ENCODE data around the gene RPP40. TPM values are rescaled to one million over a fixed set of nuclear protein-coding genes. Genes with fewer than 3 reads are reported as not detected.
A peak's percentile ranks its signal among the peaks of the same experiment; 100 is the strongest.

Gene RPP40
- total and polyA plus RNA-seq, 2 of the 13 experiments (the other 11 are each of a cell fraction or from before 2014, with no cell fraction given) = 18.0 to 41.2 TPM

DNA sequence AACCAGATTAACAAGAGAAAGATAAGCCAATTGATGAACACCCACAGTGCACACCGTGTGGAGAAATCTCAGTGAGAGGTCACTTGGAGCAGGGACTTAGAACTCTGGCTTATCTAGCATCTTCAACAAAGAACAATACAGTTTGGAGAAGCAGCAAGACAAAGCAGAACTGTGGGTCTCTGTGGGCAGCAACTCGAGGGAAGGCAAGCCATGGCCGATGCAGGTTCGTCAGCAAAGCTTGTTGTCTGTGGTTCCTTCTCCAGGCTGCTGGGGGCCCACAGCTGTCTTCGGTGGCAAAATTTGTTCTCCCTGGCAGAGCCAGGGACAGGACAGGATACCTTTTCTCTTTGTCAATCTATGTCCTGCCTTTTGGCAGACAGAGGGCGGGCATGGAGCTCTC is 22.1 kb downstream of the RPP40 start:
- ChIA-PET CTCF (ENCODE audit: low intra/inter-chr PET ratio, low total read pairs) (no interaction called here), POLR2A (no interaction called here)
- Histone ChIP-seq H3K36me3 (replicated peaks in 1 of 2; ENCODE audit: control insufficient read depth in 1 of 2, insufficient read depth in 2 of 2, low read length in 2 of 2) (no peaks in the 10 kb centered on the region), H3K79me2 (ENCODE audit: insufficient read depth, low read length) (no peaks in the 10 kb centered on the region), H4K20me1 (ENCODE audit: insufficient read depth, low read length) (no peaks in the 10 kb centered on the region), H3K4me3 (replicated peaks in 1 of 3; ENCODE audit: insufficient read depth in 1 of 3, low read depth in 2 of 3, low read length in 3 of 3) (no peak overlapping the region), H3K4me2 (ENCODE audit: low read depth, low read length) (peak overlapping the region; percentile 10; the same call in 1 of the 2 replicates), H3K9me3 (ENCODE audit: low read length) (peaks cover 9% of the 10 kb centered on the region), H3K9ac (ENCODE audit: insufficient read depth, low read depth, low read length) (no peak overlapping the region), H3K27me3 (ENCODE audit: control insufficient read depth in 1 of 2, insufficient read depth in 2 of 2, low read length in 2 of 2) (peaks cover 0 to 6% of the 10 kb centered on the region in 2 experiments; a peak in 1 of 5 replicates), H3K27ac (ENCODE audit: extremely low read length, insufficient read depth, low read length) (no peak overlapping the region), H2AFZ (ENCODE audit: low read length) (no peak overlapping the region), H3K4me1 (ENCODE audit: insufficient read depth, low read length) (peaks cover 26% of the 10 kb centered on the region)
- in situ Hi-C loops (cut with HindIII; ENCODE audit: extremely low pct_ligation_motif_present, low pct_unique_long_range_greater_than_20kb) = no loop called here
- no peak for FAIRE-seq
- peak; percentile 34 for ATAC-seq
- intact Hi-C loops (cut with micrococcal nuclease; ENCODE audit: unreplicated experiment) = no loop called here
- no peak for DNase-seq (ENCODE audit: low spot score)
- WGBS (ENCODE audit: low lambda C conversion rate) = 36% methylated on average over 6 of the region's 6 CpGs
- TF ChIP-seq MYC (CRISPR knock-in tag; IDR thresholded peaks at IDR 0.05; ENCODE audit: borderline replicate concordance) (no peak), RBM22 (optimal IDR thresholded peaks at IDR 0.05; ENCODE audit: low read length) (no peak), HNF4A (CRISPR knock-in tag; IDR thresholded peaks at IDR 0.05) (0 out of 2 replicates have a peak, but pooled peaks have one; percentile 11), ELF1 (CRISPR knock-in tag; IDR thresholded peaks at IDR 0.05) (no peak), KLF9 (CRISPR knock-in tag; IDR thresholded peaks at IDR 0.05; ENCODE audit: low read depth) (no peak), YEATS2 (CRISPR knock-in tag; IDR thresholded peaks at IDR 0.05; ENCODE audit: borderline replicate concordance) (no peak), ZNF562 (CRISPR knock-in tag; IDR thresholded peaks at IDR 0.05; ENCODE audit: borderline replicate concordance) (no peak), SOX13 (IDR thresholded peaks at IDR 0.05) (no peak), SOX13 (CRISPR knock-in tag; conservative IDR thresholded peaks at IDR 0.05 in 1 of 2, IDR thresholded peaks at IDR 0.05 in 1 of 2) (0 out of 4 replicates have a peak, but pooled peaks of 1 of the 2 experiments have one; percentile 42), ZKSCAN8 (CRISPR knock-in tag; IDR thresholded peaks at IDR 0.05; ENCODE audit: borderline replicate concordance) (no peak), KMT2A (CRISPR knock-in tag; IDR thresholded peaks at IDR 0.05) (no peak)
- TF ChIP-seq, protein P1, sequence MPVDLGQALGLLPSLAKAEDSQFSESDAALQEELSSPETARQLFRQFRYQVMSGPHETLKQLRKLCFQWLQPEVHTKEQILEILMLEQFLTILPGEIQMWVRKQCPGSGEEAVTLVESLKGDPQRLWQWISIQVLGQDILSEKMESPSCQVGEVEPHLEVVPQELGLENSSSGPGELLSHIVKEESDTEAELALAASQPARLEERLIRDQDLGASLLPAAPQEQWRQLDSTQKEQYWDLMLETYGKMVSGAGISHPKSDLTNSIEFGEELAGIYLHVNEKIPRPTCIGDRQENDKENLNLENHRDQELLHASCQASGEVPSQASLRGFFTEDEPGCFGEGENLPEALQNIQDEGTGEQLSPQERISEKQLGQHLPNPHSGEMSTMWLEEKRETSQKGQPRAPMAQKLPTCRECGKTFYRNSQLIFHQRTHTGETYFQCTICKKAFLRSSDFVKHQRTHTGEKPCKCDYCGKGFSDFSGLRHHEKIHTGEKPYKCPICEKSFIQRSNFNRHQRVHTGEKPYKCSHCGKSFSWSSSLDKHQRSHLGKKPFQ (CRISPR knock-in tag; IDR thresholded peaks at IDR 0.05; ENCODE audit: insufficient replicate concordance) = no peak
- TF ChIP-seq, protein P2, sequence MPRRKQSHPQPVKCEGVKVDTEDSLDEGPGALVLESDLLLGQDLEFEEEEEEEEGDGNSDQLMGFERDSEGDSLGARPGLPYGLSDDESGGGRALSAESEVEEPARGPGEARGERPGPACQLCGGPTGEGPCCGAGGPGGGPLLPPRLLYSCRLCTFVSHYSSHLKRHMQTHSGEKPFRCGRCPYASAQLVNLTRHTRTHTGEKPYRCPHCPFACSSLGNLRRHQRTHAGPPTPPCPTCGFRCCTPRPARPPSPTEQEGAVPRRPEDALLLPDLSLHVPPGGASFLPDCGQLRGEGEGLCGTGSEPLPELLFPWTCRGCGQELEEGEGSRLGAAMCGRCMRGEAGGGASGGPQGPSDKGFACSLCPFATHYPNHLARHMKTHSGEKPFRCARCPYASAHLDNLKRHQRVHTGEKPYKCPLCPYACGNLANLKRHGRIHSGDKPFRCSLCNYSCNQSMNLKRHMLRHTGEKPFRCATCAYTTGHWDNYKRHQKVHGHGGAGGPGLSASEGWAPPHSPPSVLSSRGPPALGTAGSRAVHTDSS (CRISPR knock-in tag; conservative IDR thresholded peaks at IDR 0.05) = no peak
- TF ChIP-seq, protein P3, sequence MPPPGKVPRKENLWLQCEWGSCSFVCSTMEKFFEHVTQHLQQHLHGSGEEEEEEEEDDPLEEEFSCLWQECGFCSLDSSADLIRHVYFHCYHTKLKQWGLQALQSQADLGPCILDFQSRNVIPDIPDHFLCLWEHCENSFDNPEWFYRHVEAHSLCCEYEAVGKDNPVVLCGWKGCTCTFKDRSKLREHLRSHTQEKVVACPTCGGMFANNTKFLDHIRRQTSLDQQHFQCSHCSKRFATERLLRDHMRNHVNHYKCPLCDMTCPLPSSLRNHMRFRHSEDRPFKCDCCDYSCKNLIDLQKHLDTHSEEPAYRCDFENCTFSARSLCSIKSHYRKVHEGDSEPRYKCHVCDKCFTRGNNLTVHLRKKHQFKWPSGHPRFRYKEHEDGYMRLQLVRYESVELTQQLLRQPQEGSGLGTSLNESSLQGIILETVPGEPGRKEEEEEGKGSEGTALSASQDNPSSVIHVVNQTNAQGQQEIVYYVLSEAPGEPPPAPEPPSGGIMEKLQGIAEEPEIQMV (CRISPR knock-in tag; IDR thresholded peaks at IDR 0.05; ENCODE audit: low read depth) = no peak
- TF ChIP-seq, protein P4, sequence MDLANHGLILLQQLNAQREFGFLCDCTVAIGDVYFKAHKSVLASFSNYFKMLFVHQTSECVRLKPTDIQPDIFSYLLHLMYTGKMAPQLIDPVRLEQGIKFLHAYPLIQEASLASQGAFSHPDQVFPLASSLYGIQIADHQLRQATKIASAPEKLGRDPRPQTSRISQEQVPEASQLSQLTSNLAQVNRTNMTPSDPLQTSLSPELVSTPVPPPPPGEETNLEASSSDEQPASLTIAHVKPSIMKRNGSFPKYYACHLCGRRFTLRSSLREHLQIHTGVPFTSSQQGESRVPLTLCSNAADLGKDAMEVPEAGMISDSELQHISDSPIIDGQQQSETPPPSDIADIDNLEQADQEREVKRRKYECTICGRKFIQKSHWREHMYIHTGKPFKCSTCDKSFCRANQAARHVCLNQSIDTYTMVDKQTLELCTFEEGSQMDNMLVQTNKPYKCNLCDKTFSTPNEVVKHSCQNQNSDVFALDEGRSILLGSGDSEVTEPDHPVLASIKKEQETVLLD (CRISPR knock-in tag; IDR thresholded peaks at IDR 0.05; ENCODE audit: low read depth) = 0 out of 2 replicates have a peak, but pooled peaks have one; percentile 21
- TF ChIP-seq, protein P5, sequence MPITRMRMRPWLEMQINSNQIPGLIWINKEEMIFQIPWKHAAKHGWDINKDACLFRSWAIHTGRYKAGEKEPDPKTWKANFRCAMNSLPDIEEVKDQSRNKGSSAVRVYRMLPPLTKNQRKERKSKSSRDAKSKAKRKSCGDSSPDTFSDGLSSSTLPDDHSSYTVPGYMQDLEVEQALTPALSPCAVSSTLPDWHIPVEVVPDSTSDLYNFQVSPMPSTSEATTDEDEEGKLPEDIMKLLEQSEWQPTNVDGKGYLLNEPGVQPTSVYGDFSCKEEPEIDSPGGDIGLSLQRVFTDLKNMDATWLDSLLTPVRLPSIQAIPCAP (CRISPR knock-in tag; IDR thresholded peaks at IDR 0.05; ENCODE audit: low read depth) = no peak
- no TSS peak for BruUV-seq (replicated peaks)
